Endothelial cell of umbilical vein (primary cell): ENCODE data around the gene TH. TPM values are rescaled to one million over a fixed set of nuclear protein-coding genes. Genes with fewer than 3 reads are reported as not detected.

Source experiments
- BruUV-seq: library from RNA; stranded (reverse); fragments of 400-500 nt; replicated peaks from 2 replicates; lab custom pipeline; 2021; lab: Mats Ljungman, UMichigan
- CTCF ChIA-PET: fragments of 300-600, 350-600 bp; sonication (Branson Sonifier 250); formaldehyde crosslinking; loops from one replicate; lab custom pipeline; 2021; ENCODE audit warnings: antibody characterized with exemption, inconsistent platforms; lab: Charles Lee
- POLR2A ChIA-PET: fragments of 300-600, 350-600 bp; sonication (Branson Sonifier 250); formaldehyde crosslinking; loops from one replicate; lab custom pipeline; 2021; ENCODE audit warnings: antibody characterized with exemption, inconsistent platforms; lab: Charles Lee
- DNase-seq: peaks from one replicate; pipeline ENCODE4 v3.0.0-alpha.2; 2011; ENCODE audit warnings: low read depth, low spot score
- FAIRE-seq: peaks from 2 replicates; lab custom pipeline; 2011; peaks lifted over from hg19 to GRCh38; lab: Jason Lieb, UNC
- H2AFZ ChIP-seq: 2 replicates; pipeline ENCODE4 v1.6.0; 2012; ENCODE audit warnings: low read depth, low read length, control low read depth, inconsistent platforms
- H3K27ac ChIP-seq: 2 replicates; pipeline ENCODE4 v1.5.1; 2011; ENCODE audit warnings: low read depth, mild to moderate bottlenecking, control low read depth, low read length, moderate library complexity; ENCODE audit not compliant: insufficient read depth
- H3K27me3 ChIP-seq, 2 experiments: 2 replicates each; pipeline versions ENCODE4 v1.6.0 to v1.6.1; 2011; ENCODE audit warnings: low read length in 2 of 2, mixed read lengths in 1 of 2; ENCODE audit not compliant: control insufficient read depth in 2 of 2, insufficient read depth in 2 of 2
- H3K36me3 ChIP-seq, 2 experiments: 2 replicates in 1 of 2; 3 replicates in 1 of 2; pipeline ENCODE4 v1.5.1; 2011; ENCODE audit warnings: low read length in 2 of 2, mild to moderate bottlenecking in 1 of 2, moderate library complexity in 1 of 2; ENCODE audit not compliant: control insufficient read depth in 2 of 2, insufficient read depth in 2 of 2; ENCODE audit errors: extremely low read depth in 1 of 2
- H3K4me1 ChIP-seq: 3 replicates; pipeline ENCODE4 v1.5.1; 2011; ENCODE audit warnings: mild to moderate bottlenecking, low read length; ENCODE audit not compliant: control insufficient read depth, insufficient read depth; ENCODE audit errors: extremely low read depth
- H3K4me2 ChIP-seq: 2 replicates; pipeline ENCODE4 v1.6.1; 2011; ENCODE audit warnings: low read length, control low read depth, mixed read lengths; ENCODE audit not compliant: insufficient read depth
- H3K4me3 ChIP-seq, 3 experiments: fragments of 200-600 bp in 1 of 3; sonication (generic), shearing (Covaris generic) in 1 of 3; replicated peaks in 1 of 3; 2 replicates each; pipeline ENCODE4 v1.5.1; 2011 to 2016; ENCODE audit warnings: control low read depth in 3 of 3, low read length in 3 of 3, mild to moderate bottlenecking in 2 of 3, inconsistent platforms in 1 of 3, low read depth in 1 of 3, moderate library complexity in 1 of 3; ENCODE audit not compliant: insufficient read depth in 1 of 3
- H3K79me2 ChIP-seq: 2 replicates; pipeline ENCODE4 v1.6.0; 2012; ENCODE audit warnings: low read length, inconsistent platforms; ENCODE audit not compliant: control insufficient read depth, insufficient read depth
- H3K9ac ChIP-seq: replicated peaks from 2 replicates; pipeline ENCODE3; 2011; ENCODE audit warnings: low read length, control low read depth; ENCODE audit not compliant: insufficient read depth; ENCODE audit errors: extremely low read depth
- H3K9me1 ChIP-seq: replicated peaks from 3 replicates; pipeline ENCODE4 v1.6.0; 2011; ENCODE audit warnings: mild to moderate bottlenecking, low read length; ENCODE audit not compliant: control insufficient read depth, insufficient read depth; ENCODE audit errors: extremely low read depth
- H3K9me3 ChIP-seq: replicated peaks from 2 replicates; pipeline ENCODE4 v1.5.1; 2012; ENCODE audit warnings: low read length, inconsistent platforms; ENCODE audit not compliant: control insufficient read depth, insufficient read depth
- H4K20me1 ChIP-seq: replicated peaks from 2 replicates; pipeline ENCODE3; 2011; ENCODE audit warnings: mild to moderate bottlenecking, low read length; ENCODE audit not compliant: control insufficient read depth, insufficient read depth; ENCODE audit errors: extremely low read depth
- CTCF ChIP-seq, 2 donors: IDR thresholded peaks; 1 replicate in 1 of 2; 2 replicates in 1 of 2; pipeline ENCODE4 v1.5.1; 2011; ENCODE audit warnings: low read length in 2 of 2, mild to moderate bottlenecking in 2 of 2, moderate library complexity in 2 of 2, control low read depth in 1 of 2, inconsistent platforms in 1 of 2, low read depth in 1 of 2; ENCODE audit not compliant: insufficient read depth in 1 of 2; ENCODE audit errors: extremely low read depth in 1 of 2
- EZH2 ChIP-seq: IDR thresholded peaks from 2 replicates; pipeline ENCODE4 v1.6.1; 2012; ENCODE audit warnings: borderline replicate concordance, low read depth, mild to moderate bottlenecking, moderate library complexity, low read length, inconsistent platforms; ENCODE audit not compliant: severe bottlenecking
- FOS ChIP-seq: IDR thresholded peaks from 2 replicates; pipeline ENCODE4 v1.6.1; 2011; ENCODE audit warnings: mild to moderate bottlenecking, low read length, moderate library complexity, borderline replicate concordance; ENCODE audit not compliant: insufficient read depth
- GATA2 ChIP-seq: IDR thresholded peaks from 2 replicates; pipeline ENCODE4 v1.7.0; 2011; ENCODE audit warnings: low read depth, mild to moderate bottlenecking, moderate library complexity, mixed read lengths, low read length; ENCODE audit not compliant: insufficient read length, insufficient read depth
- MAX ChIP-seq: IDR thresholded peaks from 2 replicates; pipeline ENCODE4 v1.6.1; 2011; ENCODE audit not compliant: insufficient read depth, insufficient read length
- MYC ChIP-seq: IDR thresholded peaks from one replicate; pipeline ENCODE4 v1.6.1; 2011; ENCODE audit warnings: mild to moderate bottlenecking, low read depth, low read length
- POLR2A ChIP-seq: IDR thresholded peaks from 2 replicates; pipeline ENCODE4 v1.6.1; 2012; ENCODE audit warnings: low read depth, mild to moderate bottlenecking, control low read depth, low read length
- POLR2AphosphoS5 ChIP-seq: IDR thresholded peaks from 2 replicates; pipeline ENCODE4 v1.6.1; 2012; ENCODE audit warnings: low read depth, mild to moderate bottlenecking, control low read depth, low read length, moderate library complexity; ENCODE audit not compliant: insufficient read depth
- dilution Hi-C: fragments of 300-500 bp; cut with MboI; formaldehyde crosslinking; loops from one replicate; pipeline ENCODE4 v1.15.0; 2019; ENCODE audit warnings: low sequenced_read_pairs; ENCODE audit not compliant: extremely low pct_ligation_motif_present
- intact Hi-C: fragments of 100-400 bp; cut with micrococcal nuclease; formaldehyde crosslinking; loops from one replicate; pipeline ENCODE4 v1.10.0; 2022
- polyA plus RNA-seq, 4 experiments: library from polyadenylated mRNA; depleted of rRNA in 3 of 4; stranded (reverse) in 3 of 4; unstranded in 1 of 4; fragments of >200 nt; gene quantifications; 2 replicates each; pipeline versions ENCODE4 v1.2.1 to v1.2.3, GENCODE V29; 2011 to 2012; ENCODE audit warnings: missing spikeins in 1 of 4
- total RNA-seq: library from RNA; stranded (reverse); gene quantifications from 2 replicates; pipeline ENCODE4 v1.2.3, GENCODE V29; 2021

The TH gene
- total and polyA plus RNA-seq, 2 donors (not counting 3 experiments of a cell fraction or from before 2014, with no cell fraction given): not detected

- CTCF ChIA-PET: interaction anchor here (0.7 to 2.6 kb wide), 4 partner anchors 12 to 533 kb away, joined by 3 to 43 read pairs (median 6); no protein-coding TSS in a partner anchor
- dilution Hi-C loops: no loop called here
Observed at GRCh38 chr11:2185324-2186085, 13.9 kb upstream of the TH start.

GRCh38 chr11:2182692-2183474 lies 11.3 kb upstream of the TH start:
- H3K27ac ChIP-seq: no peak overlapping the region
- DNase-seq: no peak
- H3K36me3 ChIP-seq: no peaks in the 10 kb centered on the region
- no peak overlapping the region for H3K9ac ChIP-seq
- BruUV-seq: no TSS peak
- no peak overlapping the region for H2AFZ ChIP-seq
- H3K79me2 ChIP-seq: no peaks in the 10 kb centered on the region
- no peaks in the 10 kb centered on the region for H3K9me1 ChIP-seq
- ChIA-PET CTCF (no interaction called here), POLR2A (no interaction called here)
- H3K4me2 ChIP-seq: no peak overlapping the region
- H3K9me3 ChIP-seq: no peaks in the 10 kb centered on the region
- H3K4me3 ChIP-seq: no peak overlapping the region
- no peak for TF ChIP-seq POLR2A
- no peak for TF ChIP-seq POLR2AphosphoS5
- TF ChIP-seq FOS: no peak
- no peak for TF ChIP-seq MAX
- TF ChIP-seq CTCF (IDR thresholded peaks at IDR 0.05; ENCODE audit: extremely low read depth in 1 of 2, insufficient read depth in 1 of 2, low read depth in 1 of 2, low read length in 2 of 2): no peak
- no peaks in the 10 kb centered on the region for H4K20me1 ChIP-seq
- H3K27me3 ChIP-seq: no peaks in the 10 kb centered on the region
- FAIRE-seq: no peak
- dilution Hi-C loops (no loop called here), intact Hi-C loops (no loop called here)
- H3K4me1 ChIP-seq: no peaks in the 10 kb centered on the region

More at GRCh38 chr11:2185324-2186085, 13.9 kb upstream of the TH start:
- Histone ChIP-seq H2AFZ (no peak overlapping the region), H3K9me3 (no peaks in the 10 kb centered on the region), H3K4me2 (no peak overlapping the region), H3K27me3 (peaks cover 0 to 3% of the 10 kb centered on the region in 2 experiments), H3K9me1 (no peaks in the 10 kb centered on the region), H3K36me3 (no peaks in the 10 kb centered on the region), H3K9ac (no peak overlapping the region), H3K4me3 (no peak overlapping the region), H3K27ac (no peak overlapping the region), H3K79me2 (no peaks in the 10 kb centered on the region), H3K4me1 (no peaks in the 10 kb centered on the region), H4K20me1 (no peaks in the 10 kb centered on the region)
- TF ChIP-seq GATA2 (no peak), EZH2 (no peak), MYC (no peak)
- POLR2A ChIA-PET: interaction anchor here (0.5 kb wide), 1 partner anchor 716 kb away, joined by 3 read pairs; no protein-coding TSS in a partner anchor
- no TSS peak for BruUV-seq
- intact Hi-C loops: no loop called here
- FAIRE-seq (no peak), DNase-seq (no peak)
